Activated CD8-positive, alpha-beta memory T cell treated with anti-CD3 and anti-CD28 coated beads, Interleukin-2, amount 50 U/mL, for 24 hours (primary cell): ENCODE measurements around the gene FNDC11.
"Not testable (repeated sequence)": the region's sequence is repeated elsewhere in the genome, so short reads cannot be mapped to it uniquely, and the experiment has no call there.

Experiments used
- DNase-seq: peaks from one replicate; pipeline ENCODE4 v3.0.0-alpha.2; 2020; ENCODE audit errors: extremely low read depth

The FNDC11 gene

DNA sequence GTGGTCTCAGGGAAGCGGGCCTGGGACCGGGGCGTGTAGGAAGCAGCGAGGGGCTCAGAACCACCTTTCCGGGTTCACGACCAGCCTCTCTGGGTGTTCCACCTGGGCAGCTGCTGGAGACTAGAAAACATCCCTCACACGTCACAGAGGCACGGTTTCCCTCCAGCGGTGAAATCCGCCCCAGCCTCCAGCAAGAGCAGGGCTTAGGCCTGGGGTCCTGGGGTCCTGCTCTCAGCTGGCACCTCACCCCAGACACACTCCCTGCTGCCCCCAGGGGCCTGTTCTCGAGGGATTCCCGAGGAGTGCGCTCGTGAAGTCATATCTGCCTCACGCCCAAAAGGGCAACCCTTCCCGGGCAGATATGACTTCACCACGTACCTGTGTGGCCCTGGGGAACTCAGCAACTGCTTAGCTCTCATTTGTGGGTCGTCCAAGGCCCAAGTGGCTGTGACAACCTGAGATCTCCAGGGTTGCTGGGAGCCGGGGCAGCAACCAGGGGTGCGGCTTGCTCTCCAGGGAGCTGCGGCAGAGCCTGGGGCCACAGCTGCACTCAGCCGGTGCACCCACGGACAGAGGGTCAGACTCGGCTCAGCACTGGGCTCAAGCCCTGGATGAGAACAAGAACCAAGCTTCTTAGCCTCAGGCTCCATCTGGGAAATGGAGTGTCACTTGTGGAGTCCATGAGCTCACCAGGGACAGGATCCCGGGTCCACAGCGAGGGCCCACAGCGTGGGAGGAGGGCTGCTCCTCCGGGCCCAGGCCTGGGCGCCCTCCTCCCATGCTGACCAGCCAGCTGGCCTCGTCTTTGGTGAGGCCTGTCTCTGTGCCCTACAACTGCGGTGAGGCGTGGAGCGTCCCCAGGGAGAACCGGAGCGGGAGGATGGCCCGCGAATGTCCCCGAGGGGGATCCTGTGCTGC is 661 bp downstream of the FNDC11 start:
- no peak for DNase-seq

GRCh38 chr20:63555661-63556381 is 1.9 kb downstream of the FNDC11 start:
- no peak for DNase-seq

- no peak for DNase-seq
Observed at GRCh38 chr20:63556873-63557478, 3.0 kb downstream of the FNDC11 start.

- DNase-seq: no peak
Observed at GRCh38 chr20:63557481-63557891, 3.5 kb downstream of the FNDC11 start.

DNA sequence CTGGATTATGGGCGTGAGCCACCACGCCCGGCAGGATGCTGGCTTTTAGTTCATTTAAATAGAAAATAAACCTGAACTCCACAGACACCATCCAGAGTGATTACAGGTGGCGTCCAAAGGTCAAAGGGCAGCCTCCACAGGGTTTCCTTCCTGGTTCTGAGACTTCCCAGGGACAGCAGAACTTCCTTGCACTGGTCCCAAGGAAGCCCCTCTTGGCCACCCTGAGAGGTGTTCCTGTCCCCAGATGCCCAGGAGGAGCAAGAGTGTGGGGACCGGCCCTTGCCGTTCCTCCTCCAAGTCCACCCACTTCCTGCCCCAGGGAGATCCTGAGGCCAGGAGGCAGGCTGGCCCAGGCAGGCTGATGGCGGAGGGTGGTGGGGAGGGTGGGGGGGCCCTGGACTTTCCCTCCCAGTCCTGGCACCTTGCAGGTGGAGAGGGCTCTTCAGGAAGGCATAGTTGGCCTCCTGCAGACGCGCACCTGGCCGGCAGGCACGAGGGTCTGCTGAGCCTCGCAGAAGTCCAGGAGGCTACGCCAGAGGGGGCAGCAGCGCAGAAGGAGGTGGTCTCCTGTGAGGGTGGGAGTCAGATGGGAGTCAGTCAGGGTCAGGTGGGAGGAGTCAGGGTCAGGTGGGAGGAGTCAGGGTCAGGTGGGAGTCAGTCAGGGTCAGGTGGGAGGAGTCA is 5.0 kb downstream of the FNDC11 start:
- no peak for DNase-seq

GRCh38 chr20:63559485-63560332 is 5.8 kb downstream of the FNDC11 start:
- DNase-seq: not testable (repeated sequence)

DNA sequence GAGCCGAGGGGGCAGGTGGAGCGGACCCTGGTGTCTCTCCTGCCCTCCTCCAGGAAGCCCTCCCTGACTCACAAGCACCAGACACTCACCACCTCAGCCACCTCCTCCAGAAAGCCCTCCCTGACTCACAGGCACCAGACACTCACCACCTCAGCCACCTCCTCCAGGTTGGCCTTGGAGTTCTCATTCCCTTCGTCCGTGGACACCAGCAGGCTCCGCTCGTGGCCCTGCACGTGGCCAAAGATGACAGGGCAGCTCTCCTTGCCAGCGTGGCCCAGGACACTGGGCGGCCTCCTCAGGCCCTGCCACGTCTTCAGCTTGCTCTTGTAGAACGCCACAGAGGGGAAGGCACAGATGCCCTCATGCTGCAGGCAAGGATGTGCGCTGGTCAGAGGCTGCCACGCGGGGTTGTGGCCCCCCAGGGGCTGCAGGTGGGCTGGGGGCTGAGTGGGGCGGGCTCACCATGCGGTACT is 6.4 kb downstream of the FNDC11 start:
- no peak for DNase-seq

GRCh38 chr20:63560856-63561609 is 7.1 kb downstream of the FNDC11 start:
- DNase-seq: no peak

DNA sequence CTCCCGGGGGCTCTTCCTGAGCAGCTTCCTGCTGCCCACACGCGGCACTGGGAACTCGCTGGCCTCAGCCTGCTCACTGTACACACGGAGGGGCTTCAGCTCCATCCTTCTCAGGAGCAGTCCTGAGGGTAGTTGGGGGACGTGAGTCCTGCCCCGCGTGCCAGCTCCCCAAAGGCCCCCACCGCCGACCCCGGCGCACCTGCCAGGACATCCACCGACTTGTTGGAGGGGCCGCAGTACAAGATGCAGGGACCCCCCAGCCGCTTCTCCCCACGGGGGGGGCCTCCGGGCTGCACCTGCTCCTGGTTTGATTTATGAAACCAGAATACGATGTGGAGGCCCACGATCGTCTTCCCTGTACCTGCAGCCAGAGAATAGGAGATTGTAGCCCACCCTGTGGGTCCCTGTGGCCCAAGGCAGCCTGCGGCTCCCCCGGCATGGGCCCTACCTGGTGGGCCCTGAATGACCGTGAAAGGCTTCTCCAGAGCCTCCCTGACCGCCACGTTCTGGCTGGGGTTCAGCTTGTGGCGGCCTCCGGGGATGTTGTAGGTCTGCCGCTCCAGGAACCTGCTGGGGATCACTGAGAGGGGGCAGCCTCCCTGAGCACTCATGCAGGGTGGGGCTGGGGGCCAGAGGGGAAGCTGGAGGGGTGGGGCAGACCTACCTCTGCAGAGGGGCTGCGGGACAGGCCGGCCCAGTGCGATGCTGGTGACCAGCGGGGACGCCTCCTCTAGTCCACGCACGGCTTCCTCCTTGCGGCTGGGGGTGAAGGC is 7.9 kb downstream of the FNDC11 start:
- no peak for DNase-seq

- no peak for DNase-seq
Observed at GRCh38 chr20:63562461-63563224, 8.7 kb downstream of the FNDC11 start.

DNA sequence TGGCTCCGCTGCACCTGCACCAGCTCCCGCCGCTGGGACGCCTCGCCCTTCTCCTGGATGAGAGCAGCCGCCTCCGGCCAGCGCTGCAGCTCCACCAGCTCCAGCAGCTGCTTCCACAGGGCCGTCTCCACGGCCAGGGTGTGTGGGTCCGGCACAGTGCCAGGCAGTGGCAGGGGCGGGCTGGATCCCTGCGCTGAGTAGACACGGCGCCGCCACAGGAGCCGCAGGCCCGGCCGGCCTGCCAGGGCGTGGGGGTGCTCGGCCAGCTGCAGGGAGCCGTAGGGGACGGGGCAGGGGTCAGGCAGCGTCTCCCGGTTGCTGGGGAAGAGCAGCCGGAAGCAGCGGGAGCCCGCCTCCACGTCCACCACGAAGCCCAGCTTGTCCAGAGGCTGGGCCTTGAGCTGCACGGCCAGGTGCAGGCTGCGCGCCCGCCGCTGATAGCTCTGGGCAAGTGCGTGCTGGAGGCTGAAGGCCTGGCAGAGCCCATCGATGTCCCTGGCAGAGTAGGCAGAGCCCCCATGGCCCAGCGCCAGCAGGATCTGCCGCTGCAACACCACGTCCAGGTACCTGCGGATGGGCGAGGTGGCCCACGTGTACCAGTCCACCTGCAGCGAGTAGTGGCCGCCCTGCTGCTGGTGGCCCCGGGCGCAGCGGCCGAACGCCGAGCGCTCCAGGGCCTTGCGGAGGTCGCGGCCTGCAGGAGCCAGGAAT is 9.4 kb downstream of the FNDC11 start:
- no peak for DNase-seq

DNA sequence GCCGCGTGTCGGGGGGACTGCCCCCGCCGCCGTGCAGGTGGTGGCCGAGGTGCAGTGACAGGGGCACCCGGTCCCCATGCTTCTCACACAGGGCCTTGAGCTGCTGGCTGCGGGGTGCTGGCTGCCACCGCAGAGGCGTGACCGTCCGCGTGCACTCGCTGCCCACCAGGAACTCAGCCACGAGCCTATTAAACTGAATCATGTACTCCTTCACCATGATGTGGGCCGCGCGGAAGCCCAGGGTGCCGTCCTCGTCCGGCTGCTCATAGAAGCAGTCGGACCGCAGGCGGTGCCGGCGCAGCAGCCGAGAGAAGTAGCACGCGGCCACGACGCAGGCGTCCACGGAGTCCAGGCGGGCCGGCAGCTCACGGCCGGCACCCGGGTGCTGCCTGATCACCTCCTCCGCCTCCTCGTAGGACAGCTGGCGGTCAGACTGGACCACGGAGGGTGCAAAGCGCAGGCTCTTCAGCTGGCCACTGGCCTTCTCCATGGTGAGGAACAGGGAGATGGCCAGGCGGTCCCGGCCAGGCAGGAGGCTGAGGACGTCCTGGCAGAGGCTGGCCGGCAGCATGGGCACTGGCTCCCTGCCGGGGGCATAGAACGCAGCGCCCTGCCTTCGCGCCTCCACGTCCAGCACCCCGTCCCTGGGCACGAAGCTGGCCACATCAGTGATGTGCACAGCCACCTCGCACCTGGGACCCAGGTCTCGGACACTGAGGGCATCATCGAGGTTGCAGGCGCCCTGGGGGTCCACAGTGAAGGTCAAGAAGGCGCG is 10.3 kb downstream of the FNDC11 start:
- no peak for DNase-seq

- DNase-seq: no peak
Observed at GRCh38 chr20:63565021-63565698, 11.2 kb downstream of the FNDC11 start.

DNA sequence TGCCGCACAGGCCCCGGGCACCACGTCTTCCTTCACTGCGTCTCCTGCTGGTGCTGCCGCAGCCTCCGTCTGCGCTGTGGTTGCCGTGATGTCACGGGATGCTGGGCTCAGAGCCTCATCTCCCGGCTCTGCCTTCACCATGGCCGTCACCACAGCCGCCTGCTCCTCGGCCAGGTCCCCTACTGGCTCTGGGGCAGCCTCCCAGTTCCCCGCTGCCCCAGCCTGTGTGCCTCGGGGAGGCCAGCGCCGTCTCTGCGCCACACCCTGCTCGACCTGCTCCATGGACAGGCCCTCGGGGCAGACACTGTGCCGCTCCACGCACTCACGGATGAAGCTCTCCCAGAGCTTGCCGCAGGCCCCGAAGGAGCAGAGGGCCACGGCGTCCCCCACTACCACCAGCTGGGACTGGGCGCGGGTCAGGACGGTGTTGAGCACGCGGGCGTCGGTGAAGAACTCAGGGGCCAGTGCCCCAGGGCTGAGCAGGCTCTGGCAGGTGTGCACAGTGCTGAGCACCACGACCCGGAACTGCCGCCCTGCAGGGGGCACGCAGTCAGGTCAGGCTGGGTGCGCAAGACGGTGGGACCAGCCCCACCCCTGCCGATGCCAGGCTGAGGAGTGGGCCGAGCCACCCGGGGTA is 11.9 kb downstream of the FNDC11 start:
- no peak for DNase-seq

- DNase-seq: no peak
Observed at GRCh38 chr20:63566395-63567135, 12.6 kb downstream of the FNDC11 start.

GRCh38 chr20:63567136-63567385 is 13.1 kb downstream of the FNDC11 start:
- no peak for DNase-seq
